Daoy (cell line): Measurements from ENCODE around the gene AGMO. TPM values are rescaled to one million over a fixed set of nuclear protein-coding genes. Genes with fewer than 3 reads are reported as not detected.
A peak's percentile ranks its signal among the peaks of the same experiment; 100 is the strongest.
"Not testable (repeated sequence)": the region's sequence is repeated elsewhere in the genome, so short reads cannot be mapped to it uniquely, and the experiment has no call there.

ENCODE experiments used
- DNase-seq: peaks from one replicate; pipeline ENCODE4 v3.0.0-alpha.2; 2015; ENCODE audit warnings: low read depth
- total RNA-seq: library from RNA; depleted of rRNA; stranded (reverse); fragments of >200 nt; shearing (Covaris generic); gene quantifications from 2 replicates; pipeline ENCODE4 v1.2.3, GENCODE V29; 2014

The AGMO gene
- total RNA-seq, 1 experiment from 2014 or later: 0.06 TPM

DNA sequence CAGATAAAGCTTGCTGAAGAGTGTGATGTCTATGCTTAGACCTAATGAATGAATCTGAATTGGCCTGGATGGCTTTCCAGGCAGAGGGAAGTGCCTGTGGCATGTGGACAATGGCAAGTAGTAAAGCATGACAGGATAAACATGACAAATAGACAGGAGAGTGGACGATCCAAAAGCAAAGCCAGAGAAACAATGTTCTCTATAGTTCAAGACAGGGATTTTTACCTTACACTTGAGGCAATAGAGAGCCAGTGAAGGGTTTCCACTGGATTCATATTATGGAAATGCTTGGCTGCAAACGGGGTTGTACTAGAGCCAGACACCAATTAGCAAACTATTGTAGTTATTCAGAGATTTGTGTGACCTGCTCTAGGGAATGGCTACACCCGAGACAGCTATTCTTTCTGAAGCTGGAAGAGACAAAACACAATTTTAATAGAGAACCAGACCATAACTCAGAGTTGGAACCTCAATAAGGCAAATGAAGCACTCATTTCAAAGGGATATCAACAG is 2.3 kb downstream of the AGMO start:
- DNase-seq: no peak

GRCh38 chr7:15558756-15559155 is 3.1 kb downstream of the AGMO start:
- peak; percentile 3 for DNase-seq

DNA sequence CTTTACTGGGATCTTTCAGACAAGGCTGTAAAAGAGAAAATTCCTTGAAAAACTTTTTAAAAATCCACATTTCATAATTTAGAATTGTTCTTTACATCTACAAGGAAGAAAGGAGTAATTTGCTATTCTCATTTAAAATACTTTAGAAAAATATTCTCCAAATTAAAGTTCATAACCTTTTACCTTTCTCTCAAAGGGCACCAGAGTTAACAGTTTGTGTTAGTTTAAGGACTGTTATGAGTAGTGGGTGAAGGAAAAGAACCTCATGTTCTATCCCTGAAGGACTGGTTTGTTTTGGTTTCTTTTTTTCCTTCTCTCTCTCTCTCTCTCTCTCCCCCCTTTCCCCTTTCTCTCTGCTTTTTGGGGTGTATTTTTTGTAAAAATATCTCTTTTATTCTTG is 4.1 kb downstream of the AGMO start:
- DNase-seq: no peak

GRCh38 chr7:15557186-15557585 is 4.6 kb downstream of the AGMO start:
- no peak for DNase-seq

GRCh38 chr7:15556339-15557105 is 5.3 kb downstream of the AGMO start:
- no peak for DNase-seq

DNA sequence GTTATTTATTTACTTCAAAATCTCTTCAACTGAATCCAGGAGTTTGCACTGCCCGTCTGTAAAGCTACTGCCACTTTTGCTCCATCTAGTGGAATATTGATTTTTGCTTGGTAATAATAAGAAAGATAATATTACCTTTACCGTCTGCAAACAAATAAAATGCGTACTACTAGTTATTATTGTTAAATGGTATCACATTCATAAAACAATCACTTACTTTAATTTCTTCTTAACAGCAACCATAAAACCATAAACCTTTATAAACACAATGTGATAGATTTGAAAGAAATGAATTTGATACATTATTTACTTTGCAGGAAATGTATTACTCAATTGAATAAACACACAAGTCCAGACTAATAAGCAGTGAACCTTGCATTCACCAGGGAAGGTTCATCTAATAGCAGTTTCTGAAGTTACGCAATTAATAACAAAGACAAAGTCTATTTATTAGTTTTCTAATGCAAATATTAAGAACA is 6.4 kb downstream of the AGMO start:
- DNase-seq: no peak

DNA sequence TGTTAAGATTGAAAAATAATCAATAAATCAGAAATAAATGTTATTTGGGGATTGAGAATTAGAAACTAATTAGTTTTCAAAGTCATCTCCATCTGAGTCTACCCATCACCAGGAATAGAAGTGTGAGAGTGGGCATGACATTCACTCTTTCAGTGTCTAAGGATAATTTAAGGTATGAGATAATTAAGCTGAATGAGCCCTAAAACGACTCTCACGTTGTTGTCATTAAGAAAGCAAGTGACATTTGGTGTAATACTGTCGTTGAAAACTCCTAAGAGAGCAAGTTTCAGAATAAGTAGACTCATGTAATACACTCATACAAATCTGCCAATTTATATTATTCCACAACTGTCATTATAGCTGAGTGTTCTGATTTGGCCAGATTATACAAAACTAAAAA is 7.1 kb downstream of the AGMO start:
- no peak for DNase-seq

GRCh38 chr7:15554081-15554480 is 7.7 kb downstream of the AGMO start:
- no peak for DNase-seq

- DNase-seq: not testable (repeated sequence)
Observed at GRCh38 chr7:15547320-15547719, 14.5 kb downstream of the AGMO start.

DNA sequence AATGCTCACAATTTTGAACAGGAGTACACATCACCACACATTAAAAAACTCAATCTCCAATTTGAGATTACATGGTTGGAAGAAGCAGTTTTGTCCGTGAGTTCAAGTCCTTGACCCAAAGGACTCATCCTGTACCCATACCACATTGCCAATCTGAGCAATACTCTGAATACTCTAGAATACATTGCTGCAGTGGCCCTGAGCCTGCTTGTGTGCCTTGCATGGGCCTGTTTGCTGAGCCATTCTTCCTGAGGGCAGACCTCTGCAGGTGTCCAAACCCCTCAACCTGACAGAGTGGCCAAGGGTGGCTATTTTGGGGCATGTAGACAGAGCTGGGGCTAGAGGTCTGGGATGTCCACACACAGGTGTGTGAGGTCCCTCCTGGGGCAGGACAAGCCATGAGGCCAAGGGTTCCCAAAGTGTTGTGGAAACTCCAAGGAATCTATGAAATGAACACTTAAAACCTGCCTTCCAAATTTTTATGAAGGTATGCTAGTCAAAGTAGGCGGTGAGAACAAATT is 15.5 kb downstream of the AGMO start:
- no peak for DNase-seq

DNA sequence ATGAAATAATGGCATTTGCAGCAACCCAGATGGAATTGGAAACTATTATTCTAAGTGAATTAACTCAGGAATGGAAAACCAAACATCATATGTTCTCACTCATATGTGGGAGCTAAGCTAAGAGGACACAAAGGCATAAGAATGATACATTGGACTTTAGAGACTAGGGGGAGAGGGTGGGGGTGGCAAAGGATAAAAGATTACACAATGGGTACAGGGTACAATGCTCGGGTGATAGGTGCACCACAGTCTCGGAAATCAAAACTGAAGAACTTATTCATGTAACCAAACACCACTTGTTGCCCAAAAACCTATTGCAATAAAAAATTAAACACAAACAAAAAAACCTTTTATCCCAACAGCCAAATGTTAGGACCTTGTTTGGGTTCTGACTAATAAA is 17.8 kb downstream of the AGMO start:
- no peak for DNase-seq

GRCh38 chr7:15543256-15543655 is 18.6 kb downstream of the AGMO start:
- DNase-seq: no peak

- DNase-seq: no peak
Observed at GRCh38 chr7:15527648-15528047, 34.2 kb downstream of the AGMO start.

- DNase-seq: no peak
Observed at GRCh38 chr7:15525652-15526263, 36.1 kb downstream of the AGMO start.

DNA sequence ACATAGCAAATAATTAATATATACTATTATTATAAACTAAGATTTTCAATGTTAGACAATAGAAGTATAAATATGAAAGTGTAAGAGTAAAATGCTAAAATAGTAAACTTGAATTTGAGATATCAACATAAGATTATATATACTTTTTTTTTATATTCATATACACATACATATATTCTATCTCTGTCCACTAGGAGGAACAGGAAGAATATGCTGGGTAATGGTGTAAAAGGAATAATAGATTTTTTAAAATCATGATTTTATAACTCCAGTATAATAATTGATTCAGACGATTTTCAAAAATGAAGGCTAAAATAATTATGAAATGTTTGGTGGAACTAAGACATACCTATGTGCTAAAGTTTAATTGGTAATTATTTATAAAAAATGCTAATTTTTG is 37.7 kb downstream of the AGMO start:
- no peak for DNase-seq

GRCh38 chr7:15517865-15518264 is 44.0 kb downstream of the AGMO start:
- peak; percentile 2 for DNase-seq

DNA sequence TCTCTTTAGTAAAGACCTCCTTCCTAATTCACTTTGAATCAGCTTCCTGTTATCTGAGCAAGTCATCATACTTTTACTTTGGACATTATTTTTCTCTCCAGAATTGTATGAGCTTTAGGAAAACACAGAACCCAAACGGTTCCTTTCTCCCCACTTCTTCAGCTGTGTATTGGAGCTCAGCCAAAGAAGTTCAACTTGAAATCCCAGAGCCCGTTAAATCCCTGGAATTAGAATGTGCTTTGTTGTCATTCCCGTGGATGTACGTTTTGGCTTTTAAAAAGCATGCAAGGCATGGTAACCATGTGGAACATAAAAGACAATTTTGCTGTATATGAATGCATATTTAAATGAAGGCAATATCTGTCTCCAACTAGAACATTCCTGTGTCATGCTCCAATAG is 46.6 kb downstream of the AGMO start:
- no peak for DNase-seq

DNA sequence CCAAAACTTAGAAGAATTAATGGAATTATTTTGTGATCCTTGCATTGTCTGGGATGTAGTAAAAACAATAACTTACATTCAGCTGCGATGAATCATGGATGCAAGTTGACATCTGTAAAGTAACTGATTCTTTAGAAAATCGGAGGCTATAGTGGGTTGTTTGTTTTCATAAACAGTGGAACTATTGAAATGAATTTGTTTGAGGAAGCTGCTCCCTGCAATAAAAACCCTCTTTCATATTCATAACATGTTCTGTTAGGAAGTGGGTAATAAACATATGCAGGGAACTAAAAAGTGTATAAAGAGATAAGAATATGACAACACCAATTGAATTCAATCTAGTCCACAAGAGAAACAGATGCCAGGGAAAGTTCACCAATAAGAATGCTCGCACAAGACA is 53.6 kb downstream of the AGMO start:
- DNase-seq: no peak

DNA sequence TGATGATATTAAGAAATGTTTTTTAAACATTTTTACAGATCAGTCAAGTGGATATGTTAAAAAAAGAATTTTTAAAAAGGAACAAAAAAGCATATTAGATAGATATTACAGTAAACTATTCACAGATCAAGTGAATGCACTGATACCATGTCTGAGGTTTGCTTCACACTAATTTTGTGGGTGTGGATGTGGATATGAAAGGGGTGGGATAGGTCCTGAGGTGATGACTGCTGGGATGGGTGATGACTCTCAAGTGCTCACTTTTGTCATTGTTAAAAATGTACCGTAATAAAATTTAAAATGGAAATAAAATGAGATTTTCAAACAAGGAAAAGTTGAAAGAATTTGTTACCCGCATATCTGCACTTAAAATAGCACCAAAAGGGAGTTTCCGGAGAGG is 54.1 kb downstream of the AGMO start:
- no peak for DNase-seq

DNA sequence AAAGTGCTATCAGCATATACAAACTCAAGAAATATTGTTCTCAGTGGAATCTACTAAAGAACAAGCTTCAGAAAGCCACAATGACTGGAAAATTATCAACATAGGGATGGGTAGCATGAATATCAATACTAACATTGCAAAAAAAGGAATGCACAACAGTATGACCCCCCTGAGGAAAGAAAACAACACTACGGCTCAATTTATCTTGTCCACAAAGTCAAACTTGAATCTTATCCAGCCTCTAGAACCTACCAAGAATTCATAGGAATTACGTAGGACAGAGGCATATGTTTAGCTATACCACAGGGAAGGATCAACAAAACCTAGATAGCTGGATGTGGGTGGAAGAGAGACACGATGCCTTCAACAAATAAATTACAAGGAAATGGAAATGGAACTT is 54.6 kb downstream of the AGMO start:
- DNase-seq: no peak

GRCh38 chr7:15505761-15506160 is 56.1 kb downstream of the AGMO start:
- DNase-seq: no peak

GRCh38 chr7:15504351-15504750 is 57.5 kb downstream of the AGMO start:
- no peak for DNase-seq
